HepG2 (cell line): ENCODE measurements around the gene KLK11. TPM values are rescaled to one million over a fixed set of nuclear protein-coding genes. Genes with fewer than 3 reads are reported as not detected.

ENCODE experiments used
- ATAC-seq: fragments of 200-7000 bp; cut with Tn5 transposase; 3 replicates; pipeline ENCODE4 v1.9.1; 2020; ENCODE audit warnings: mild to moderate bottlenecking, moderate library complexity
- BruUV-seq: library from RNA; stranded (reverse); fragments of 400-500 nt; replicated peaks from 2 replicates; lab custom pipeline; 2021; lab: Mats Ljungman, UMichigan
- CTCF ChIA-PET: fragments of 300-600 bp; formaldehyde crosslinking; extraction: SDS; loops from one replicate; lab custom pipeline; 2021; ENCODE audit warnings: low total read pairs, inconsistent platforms, low intra/inter-chr PET ratio; lab: Yijun Ruan, JAX
- POLR2A ChIA-PET: fragments of 350-600 bp; sonication (Branson Sonifier 250); formaldehyde crosslinking; loops from one replicate; lab custom pipeline; 2020; ENCODE audit warnings: antibody characterized with exemption, inconsistent platforms; lab: Yijun Ruan, JAX
- DNase-seq: peaks from one replicate; pipeline ENCODE4 v3.0.0-alpha.2; 2015; ENCODE audit warnings: low spot score
- FAIRE-seq: peaks from 3 replicates; lab custom pipeline; 2011; peaks lifted over from hg19 to GRCh38; lab: Jason Lieb, UNC
- H2AFZ ChIP-seq: one replicate; pipeline ENCODE4 v1.6.1; 2011; ENCODE audit warnings: low read length, inconsistent platforms
- H3K27ac ChIP-seq: fragments of 300-600 bp; 3 replicates; pipeline ENCODE4 v1.8.0; 2011; ENCODE audit warnings: mixed run types, mild to moderate bottlenecking, mixed read lengths, low read length, inconsistent platforms; ENCODE audit not compliant: insufficient read depth; ENCODE audit errors: extremely low read length
- H3K27me3 ChIP-seq, 2 experiments: fragments of 200-600 bp in 1 of 2; 2 replicates in 1 of 2; 3 replicates in 1 of 2; pipeline versions ENCODE4 v1.6.0 to v1.8.0; 2011; ENCODE audit warnings: low read length in 2 of 2, mild to moderate bottlenecking in 2 of 2, moderate library complexity in 2 of 2, inconsistent platforms in 1 of 2; ENCODE audit not compliant: insufficient read depth in 2 of 2, control insufficient read depth in 1 of 2
- H3K36me3 ChIP-seq, 2 experiments: fragments of 200-600 bp in 1 of 2; replicated peaks in 1 of 2; 2 replicates in 1 of 2; 3 replicates in 1 of 2; pipeline versions ENCODE4 v1.5.1 to v1.8.0; 2011; ENCODE audit warnings: low read length in 2 of 2, inconsistent platforms in 1 of 2; ENCODE audit not compliant: insufficient read depth in 2 of 2, control insufficient read depth in 1 of 2
- H3K4me1 ChIP-seq: 2 replicates; pipeline ENCODE4 v1.5.1; 2012; ENCODE audit warnings: low read length, inconsistent platforms; ENCODE audit not compliant: insufficient read depth
- H3K4me2 ChIP-seq: 2 replicates; pipeline ENCODE4 v1.6.0; 2011; ENCODE audit warnings: low read depth, low read length, inconsistent platforms
- H3K4me3 ChIP-seq, 3 experiments: fragments of 200-600 bp in 1 of 3; sonication (generic), shearing (Covaris generic) in 1 of 3; replicated peaks in 1 of 3; 2 replicates each; pipeline ENCODE4 v1.5.1; 2011 to 2016; ENCODE audit warnings: low read length in 3 of 3, inconsistent platforms in 2 of 3, low read depth in 2 of 3, mild to moderate bottlenecking in 2 of 3, control low read depth in 1 of 3, mixed read lengths in 1 of 3; ENCODE audit not compliant: insufficient read depth in 1 of 3
- H3K79me2 ChIP-seq: one replicate; pipeline ENCODE4 v1.6.1; 2011; ENCODE audit warnings: low read length, inconsistent platforms; ENCODE audit not compliant: insufficient read depth
- H3K9ac ChIP-seq: 2 replicates; pipeline ENCODE4 v1.6.0; 2011; ENCODE audit warnings: mild to moderate bottlenecking, low read depth, low read length, inconsistent platforms; ENCODE audit not compliant: insufficient read depth
- H3K9me3 ChIP-seq: 2 replicates; pipeline ENCODE4 v1.5.1; 2012; ENCODE audit warnings: mild to moderate bottlenecking, low read length
- H4K20me1 ChIP-seq: 2 replicates; pipeline ENCODE4 v1.6.0; 2011; ENCODE audit warnings: inconsistent platforms, mild to moderate bottlenecking, low read length, moderate library complexity; ENCODE audit not compliant: insufficient read depth
- ATF7 ChIP-seq, 2 experiments: fragments of 450-650 bp in 1 of 2; sonication (generic) in 1 of 2; formaldehyde crosslinking in 1 of 2; IDR thresholded peaks; 2 replicates each; pipeline versions ENCODE4 v1.4.0 to v1.6.1; 2016 to 2020; ENCODE audit warnings: antibody characterized with exemption in 1 of 2, mild to moderate bottlenecking in 1 of 2, missing genetic modification reagents in 1 of 2
- DBP ChIP-seq: sonication (generic); formaldehyde crosslinking; IDR thresholded peaks from 2 replicates; pipeline ENCODE4 v1.4.0; 2020; ENCODE audit warnings: missing genetic modification reagents; ENCODE audit errors: not compliant biosample characterization
- HOXA5 ChIP-seq: sonication (generic); formaldehyde crosslinking; IDR thresholded peaks from 2 replicates; pipeline ENCODE4 v1.4.0; 2020; ENCODE audit warnings: missing genetic modification reagents
- KAT2B ChIP-seq: fragments of 150-350 bp; IDR thresholded peaks from 2 replicates; pipeline ENCODE4 v1.6.1; 2014; ENCODE audit warnings: low read depth, low read length, borderline replicate concordance
- KLF12 ChIP-seq: sonication (generic); formaldehyde crosslinking; IDR thresholded peaks from 2 replicates; pipeline ENCODE4 v1.4.0; 2020; ENCODE audit warnings: missing genetic modification reagents, borderline replicate concordance
- KMT2B ChIP-seq: IDR thresholded peaks from 2 replicates; pipeline ENCODE4 v1.6.1; 2016; ENCODE audit warnings: missing genetic modification reagents, missing compliant biosample characterization
- SATB2 ChIP-seq: sonication (generic); formaldehyde crosslinking; IDR thresholded peaks from 2 replicates; pipeline ENCODE4 v1.5.0; 2020; ENCODE audit warnings: missing genetic modification reagents
- SP2 ChIP-seq: sonication (generic); formaldehyde crosslinking; IDR thresholded peaks from 2 replicates; pipeline ENCODE4 v1.5.1; 2020; ENCODE audit warnings: mild to moderate bottlenecking, missing genetic modification reagents
- TAF15 ChIP-seq: fragments of 200-400 bp; formaldehyde crosslinking; IDR thresholded peaks from one replicate; pipeline ENCODE4 v1.6.1; 2018; ENCODE audit warnings: mild to moderate bottlenecking, low read depth, low read length; ENCODE audit not compliant: poor library complexity, severe bottlenecking
- ZBTB40 ChIP-seq, 2 experiments: fragments of 450-650 bp in 1 of 2; sonication (generic) in 1 of 2; formaldehyde crosslinking in 1 of 2; IDR thresholded peaks; 2 replicates each; pipeline versions ENCODE4 v1.6.1 to v1.8.0; 2016 to 2022; ENCODE audit warnings: antibody characterized with exemption in 1 of 2, mild to moderate bottlenecking in 1 of 2, missing genetic modification reagents in 1 of 2
- ZNF326 ChIP-seq: sonication (generic); formaldehyde crosslinking; IDR thresholded peaks from 2 replicates; pipeline ENCODE4 v1.4.0; 2020; ENCODE audit warnings: missing genetic modification reagents, borderline replicate concordance
- ZNF343 ChIP-seq: sonication (generic); formaldehyde crosslinking; IDR thresholded peaks from 2 replicates; pipeline ENCODE4 v1.4.0; 2020; ENCODE audit warnings: mild to moderate bottlenecking, missing genetic modification reagents
- ZNF546 ChIP-seq: sonication (generic); formaldehyde crosslinking; conservative IDR thresholded peaks from 2 replicates; pipeline ENCODE4 v1.8.1; 2023; ENCODE audit warnings: mild to moderate bottlenecking, missing genetic modification reagents
- ZNF550 ChIP-seq: sonication (generic); formaldehyde crosslinking; IDR thresholded peaks from 2 replicates; pipeline ENCODE4 v1.4.0; 2020; ENCODE audit warnings: mild to moderate bottlenecking, missing genetic modification reagents, borderline replicate concordance
- ZNF614 ChIP-seq: IDR thresholded peaks from 2 replicates; pipeline ENCODE4 v1.6.1; 2018; ENCODE audit warnings: missing biosample characterization, missing genetic modification reagents, inconsistent platforms, borderline replicate concordance
- WGBS: methylation state at CpG from one replicate; pipeline ENCODE4 v1.1.6; 2017; ENCODE audit warnings: low lambda C conversion rate; 5-methylcytosine and 5-hydroxymethylcytosine counted together
- in situ Hi-C: cut with HindIII; loops from 2 replicates; pipeline ENCODE4 v1.10.0; 2017; ENCODE audit warnings: low pct_unique_long_range_greater_than_20kb; ENCODE audit not compliant: extremely low pct_ligation_motif_present
- intact Hi-C: fragments of 100-400 bp; cut with micrococcal nuclease; formaldehyde crosslinking; loops from one replicate; pipeline ENCODE4 v1.10.0; 2022; ENCODE audit not compliant: unreplicated experiment
- polyA plus RNA-seq, 8 experiments: library from polyadenylated mRNA; depleted of rRNA in 3 of 8; stranded (reverse) in 7 of 8; unstranded in 1 of 8; fragments of >200 nt; fragmentation: Illumina TruSeq in 4 of 8; extraction: Trizol in 4 of 8; gene quantifications; 2 replicates each; pipeline versions ENCODE4 v1.2.1 to v1.2.3, GENCODE V29; 2011 to 2016; ENCODE audit warnings: low read depth in 4 of 8, missing spikeins in 1 of 8, mixed read lengths in 1 of 8; ENCODE audit not compliant: insufficient read depth in 1 of 8
- total RNA-seq, 5 experiments: library from RNA; depleted of rRNA; stranded (reverse); fragments of >200 nt; fragmentation: Illumina TruSeq; extraction: Trizol; gene quantifications; 2 replicates each; pipeline ENCODE4 v1.2.3, GENCODE V29; 2016; ENCODE audit warnings: low read depth in 1 of 5

The KLK11 gene
- total and polyA plus RNA-seq, 2 of the 13 experiments (the other 11 are each of a cell fraction or from before 2014, with no cell fraction given): not detected

- peak within 1 kb of the TSS in 2 of 3 experiments; percentile 10 to 50; a peak in 2 of 6 replicates for H3K4me3 ChIP-seq
- H3K79me2 ChIP-seq: no peaks in the 10 kb centered on the region
- intact Hi-C loops: loop anchor here (10.0 kb wide), 1 partner anchor 85 kb away; no protein-coding TSS in a partner anchor
- no TSS peak for BruUV-seq
- peaks cover 5 to 41% of the 10 kb centered on the region in 2 experiments; a peak in 4 of 5 replicates for H3K27me3 ChIP-seq
- 0 out of 2 replicates have a peak, but pooled peaks cover 4% of the 10 kb centered on the region for H3K4me1 ChIP-seq
- WGBS: 7% methylated on average over 6 of the region's 14 CpGs
- DNase-seq (no peak), FAIRE-seq (no peak), ATAC-seq (no peak)
- ChIA-PET CTCF (no interaction called here), POLR2A (no interaction called here)
- H3K9ac ChIP-seq: no peak within 1 kb of the TSS
- no peaks in the 10 kb centered on the region for H3K36me3 ChIP-seq
- no peak within 1 kb of the TSS for H2AFZ ChIP-seq
- in situ Hi-C loops: loop anchor here (5.0 kb wide), 2 partner anchors 73 to 87 kb away; no protein-coding TSS in a partner anchor
- H3K27ac ChIP-seq: no peak within 1 kb of the TSS
- H4K20me1 ChIP-seq: no peaks in the 10 kb centered on the region
- no peaks in the 10 kb centered on the region for H3K9me3 ChIP-seq
- peak within 1 kb of the TSS; percentile 39; the same call in 1 of the 2 replicates for H3K4me2 ChIP-seq
- no peak for TF ChIP-seq ZNF550 (CRISPR knock-in tag)
- no peak for TF ChIP-seq ZBTB40 (IDR thresholded peaks at IDR 0.05)
- no peak for TF ChIP-seq ZBTB40 (CRISPR knock-in tag; IDR thresholded peaks at IDR 0.05)
- no peak for TF ChIP-seq ZNF343 (CRISPR knock-in tag)
- TF ChIP-seq KLF12 (CRISPR knock-in tag): no peak
- TF ChIP-seq ZNF614 (CRISPR knock-in tag): no peak
- TF ChIP-seq DBP (CRISPR knock-in tag): no peak
- TF ChIP-seq HOXA5 (CRISPR knock-in tag): no peak
- no peak for TF ChIP-seq KMT2B (CRISPR knock-in tag)
- no peak for TF ChIP-seq ATF7 (IDR thresholded peaks at IDR 0.05)
- no peak for TF ChIP-seq ATF7 (CRISPR knock-in tag; IDR thresholded peaks at IDR 0.05)
- TF ChIP-seq SP2 (CRISPR knock-in tag): no peak
- no peak for TF ChIP-seq SATB2 (CRISPR knock-in tag)
- no peak for TF ChIP-seq ZNF326 (CRISPR knock-in tag)
- no peak for TF ChIP-seq ZNF546
- no peak for TF ChIP-seq KAT2B
- TF ChIP-seq TAF15: no peak
These were observed 6.9 kb downstream of the KLK11 start, which contains the start of gene KLK10 for GRCh38 chr19:51019544-51019925. Gene KLK10 (minus strand): TSS chr19:51019709. CDS start chr19:51019130, 579 bp downstream.
